Measurements from ENCODE around the gene STAG1.
A peak's percentile ranks its signal among the peaks of the same experiment; 100 is the strongest.
"Not testable (repeated sequence)": the region's sequence is repeated elsewhere in the genome, so short reads cannot be mapped to it uniquely, and the experiment has no call there.

STAG1 gene

GRCh38 chr3:136576279-136577009 lies 175.7 kb downstream of the STAG1 start:
- DNase-seq, result no peak

- no peak for DNase-seq
Measured at GRCh38 chr3:136567599-136568188, 184.5 kb downstream of the STAG1 start.

- not testable (repeated sequence) for DNase-seq
Measured at GRCh38 chr3:136564962-136565361, 187.2 kb downstream of the STAG1 start.

- DNase-seq, result no peak
Measured at GRCh38 chr3:136562026-136562425, 190.2 kb downstream of the STAG1 start.

- DNase-seq, result no peak
Measured at GRCh38 chr3:136559896-136560295, 192.3 kb downstream of the STAG1 start.

- DNase-seq, result not testable (repeated sequence)
Measured at GRCh38 chr3:136549461-136549860, 202.7 kb downstream of the STAG1 start.

- peak; percentile 37 for DNase-seq
Measured at GRCh38 chr3:136547293-136547692, 204.9 kb downstream of the STAG1 start.

- DNase-seq, result no peak
Measured at GRCh38 chr3:136546720-136547119, 205.5 kb downstream of the STAG1 start.

GRCh38 chr3:136545664-136546268 lies 206.4 kb downstream of the STAG1 start:
- DNase-seq, result no peak

- no peak for DNase-seq
Measured at GRCh38 chr3:136544532-136544931, 207.6 kb downstream of the STAG1 start.

GRCh38 chr3:136543385-136543784 lies 208.8 kb downstream of the STAG1 start:
- DNase-seq, result no peak

- no peak for DNase-seq
Measured at GRCh38 chr3:136535906-136536305, 216.3 kb downstream of the STAG1 start.

GRCh38 chr3:136532766-136533165 lies 219.4 kb downstream of the STAG1 start:
- DNase-seq, result no peak

- no peak for DNase-seq
Measured at GRCh38 chr3:136518102-136518501, 234.1 kb downstream of the STAG1 start.

- DNase-seq, result no peak
Measured at GRCh38 chr3:136516656-136517055, 235.5 kb downstream of the STAG1 start.

- no peak for DNase-seq
Measured at GRCh38 chr3:136516095-136516494, 236.1 kb downstream of the STAG1 start.

GRCh38 chr3:136514533-136514932 lies 237.6 kb downstream of the STAG1 start:
- not testable (repeated sequence) for DNase-seq

GRCh38 chr3:136513367-136513766 lies 238.8 kb downstream of the STAG1 start:
- DNase-seq, result no peak

- no peak for DNase-seq
Measured at GRCh38 chr3:136512381-136512780, 239.8 kb downstream of the STAG1 start.

- no peak for DNase-seq
Measured at GRCh38 chr3:136505676-136506075, 246.5 kb downstream of the STAG1 start.

GRCh38 chr3:136503056-136503455 lies 249.1 kb downstream of the STAG1 start:
- no peak for DNase-seq

GRCh38 chr3:136498919-136499447 lies 253.2 kb downstream of the STAG1 start:
- DNase-seq, result no peak

GRCh38 chr3:136495213-136495612 lies 257.0 kb downstream of the STAG1 start:
- no peak for DNase-seq

All from NCI-H226 (cell line).